HG03175 (cell line): Measurements from ENCODE around the gene TNFSF15.
"Not testable (repeated sequence)": the region's sequence is repeated elsewhere in the genome, so short reads cannot be mapped to it uniquely, and the experiment has no call there.

Experiments
- ATAC-seq: cut with Tn5 transposase; IDR thresholded peaks from one replicate; pipeline ENCODE4 v1.9.1; 2021; ENCODE audit warnings: mild to moderate bottlenecking, moderate library complexity; ENCODE audit not compliant: unreplicated experiment

The TNFSF15 gene

DNA sequence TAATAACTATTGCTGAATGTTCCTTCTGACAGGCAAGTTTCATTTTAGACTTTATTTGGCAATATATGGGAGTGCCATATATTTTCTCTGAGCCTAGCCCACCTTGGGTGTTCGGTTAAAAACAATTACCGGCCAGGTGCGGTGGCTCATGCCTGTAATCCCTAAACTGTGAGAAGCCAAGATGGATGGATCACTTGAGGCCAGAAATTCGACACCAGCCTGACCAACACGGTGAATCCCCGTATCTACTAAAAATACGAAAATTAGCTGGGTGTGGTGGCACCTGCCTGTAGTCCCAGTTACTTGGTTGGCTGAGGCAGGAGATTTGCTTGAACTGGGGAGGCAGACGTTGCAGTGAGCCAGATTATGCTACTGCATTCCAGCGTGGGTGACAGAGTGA is 47.9 kb downstream of the TNFSF15 start:
- ATAC-seq = no peak

DNA sequence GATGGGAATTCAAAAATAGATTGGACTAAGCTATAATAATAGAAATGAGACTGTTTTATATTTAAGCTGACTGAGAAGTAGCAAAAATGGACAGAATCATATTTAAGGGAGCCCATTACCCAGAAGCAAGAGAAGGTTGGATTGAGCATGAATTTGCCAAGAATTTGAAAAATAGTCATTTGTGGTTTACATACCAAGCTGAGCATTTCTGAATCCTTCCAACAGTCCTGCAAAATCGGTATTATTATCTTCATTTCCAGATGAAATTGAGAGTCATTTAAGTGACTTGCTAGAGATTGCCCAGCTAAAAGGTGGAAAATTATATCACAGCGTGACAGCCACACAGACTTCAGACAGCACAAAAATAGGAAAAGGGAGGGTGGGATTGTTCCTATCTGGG is 48.4 kb downstream of the TNFSF15 start:
- no peak for ATAC-seq

DNA sequence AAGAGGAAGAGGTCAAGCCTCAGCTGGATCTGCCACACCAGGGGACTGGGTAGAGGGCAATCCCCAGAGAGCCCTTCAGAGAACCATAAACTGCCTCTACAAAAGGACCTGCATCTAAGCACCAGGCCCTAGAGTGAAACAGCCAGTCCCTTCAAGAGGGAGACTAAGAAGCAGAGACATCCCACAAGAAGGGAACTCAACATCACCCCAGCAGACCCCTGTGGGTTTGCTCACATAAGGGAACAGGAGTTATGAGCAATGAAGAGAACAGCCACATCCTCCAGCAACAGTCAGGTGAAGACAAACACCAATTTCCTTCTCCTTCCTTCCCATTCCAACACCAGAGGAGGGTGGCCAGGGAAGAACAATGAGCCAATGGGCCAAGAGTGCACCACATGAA is 48.9 kb downstream of the TNFSF15 start:
- no peak for ATAC-seq

DNA sequence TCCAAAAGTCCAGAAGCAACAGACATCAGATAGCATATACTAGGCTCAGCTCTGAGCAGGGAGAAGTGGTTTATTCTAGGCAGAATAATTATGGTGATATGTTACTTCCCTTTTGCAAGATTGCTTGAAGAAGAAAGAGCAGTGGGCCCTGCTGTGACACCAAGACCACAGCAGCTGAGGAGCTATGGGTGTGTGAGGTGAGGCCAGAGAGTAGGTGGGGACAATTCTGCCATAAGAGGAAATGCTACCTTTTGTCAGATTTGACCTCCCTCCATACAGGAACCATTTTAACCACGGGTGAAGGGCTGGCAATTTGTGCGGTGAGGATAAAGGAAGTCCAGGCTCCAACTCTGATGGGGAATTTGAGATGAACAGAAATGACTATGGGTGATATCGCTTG is 51.3 kb downstream of the TNFSF15 start:
- peak; percentile 91 for ATAC-seq

DNA sequence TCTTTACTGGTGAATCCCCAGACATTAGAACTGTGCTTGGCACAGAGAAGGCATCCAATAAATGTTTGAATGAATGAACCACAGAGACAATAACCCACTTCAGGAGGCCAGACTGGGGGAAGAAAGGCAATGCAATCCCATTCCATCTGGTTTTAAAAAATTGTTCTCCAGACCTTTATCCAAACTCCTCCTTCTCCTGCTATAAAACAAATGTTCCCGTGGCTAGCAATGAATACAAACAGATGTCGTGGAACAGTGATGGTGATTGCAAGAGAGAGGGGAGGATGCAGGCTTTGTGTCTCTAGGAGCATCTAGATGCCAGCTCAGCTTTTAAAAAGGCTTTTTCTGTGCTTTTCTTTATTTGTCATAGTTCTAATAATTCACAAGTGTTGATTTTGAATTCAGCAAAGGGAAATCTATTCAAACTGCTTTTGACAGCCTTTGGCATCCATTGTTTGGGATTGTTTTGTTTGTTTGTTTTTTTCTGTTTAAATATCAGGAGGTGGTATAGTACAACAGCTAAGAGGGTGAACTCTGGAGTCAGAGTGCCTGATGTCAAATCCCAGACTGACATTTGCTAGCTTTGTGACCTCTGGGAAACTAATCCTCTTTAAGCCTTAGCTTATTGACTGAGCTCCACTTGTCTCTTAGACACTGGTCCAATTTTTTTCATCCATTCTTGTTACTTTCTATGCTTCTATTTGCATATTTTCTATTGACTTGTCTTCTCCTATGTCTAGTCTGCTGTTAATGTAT is 59.1 kb downstream of the TNFSF15 start:
- no peak for ATAC-seq

DNA sequence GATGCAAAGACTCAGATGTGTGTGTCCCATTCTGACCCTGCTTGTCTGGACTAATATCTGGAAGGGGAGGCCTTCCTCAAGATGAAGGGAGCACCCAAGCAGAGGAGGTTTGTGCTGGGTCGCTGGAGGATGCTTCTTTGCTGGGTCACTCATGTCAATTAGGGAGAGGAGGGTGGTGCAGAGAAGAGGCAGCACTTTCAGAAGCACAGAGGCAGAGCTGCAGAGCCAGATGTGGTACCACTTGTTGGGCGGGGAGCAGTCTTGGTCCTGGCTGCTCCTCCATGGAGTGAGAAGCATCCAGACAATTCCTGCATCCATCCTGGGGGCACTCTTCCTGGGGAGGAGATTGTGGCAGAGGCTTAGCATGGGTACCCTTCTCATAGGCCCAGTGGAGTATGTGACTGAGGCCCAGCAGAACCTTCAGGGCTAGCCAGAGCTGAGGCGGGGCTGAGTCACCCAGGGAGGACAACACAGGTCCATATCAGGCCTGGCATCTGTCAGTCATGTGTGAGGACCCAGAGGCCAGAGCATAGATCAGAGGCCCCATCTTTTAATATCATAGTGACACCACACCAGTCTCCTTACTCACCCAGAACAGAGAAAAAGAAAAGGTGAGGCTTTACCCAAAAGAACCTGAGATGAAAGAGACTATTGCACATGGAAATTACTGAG is 59.8 kb downstream of the TNFSF15 start:
- no peak for ATAC-seq

DNA sequence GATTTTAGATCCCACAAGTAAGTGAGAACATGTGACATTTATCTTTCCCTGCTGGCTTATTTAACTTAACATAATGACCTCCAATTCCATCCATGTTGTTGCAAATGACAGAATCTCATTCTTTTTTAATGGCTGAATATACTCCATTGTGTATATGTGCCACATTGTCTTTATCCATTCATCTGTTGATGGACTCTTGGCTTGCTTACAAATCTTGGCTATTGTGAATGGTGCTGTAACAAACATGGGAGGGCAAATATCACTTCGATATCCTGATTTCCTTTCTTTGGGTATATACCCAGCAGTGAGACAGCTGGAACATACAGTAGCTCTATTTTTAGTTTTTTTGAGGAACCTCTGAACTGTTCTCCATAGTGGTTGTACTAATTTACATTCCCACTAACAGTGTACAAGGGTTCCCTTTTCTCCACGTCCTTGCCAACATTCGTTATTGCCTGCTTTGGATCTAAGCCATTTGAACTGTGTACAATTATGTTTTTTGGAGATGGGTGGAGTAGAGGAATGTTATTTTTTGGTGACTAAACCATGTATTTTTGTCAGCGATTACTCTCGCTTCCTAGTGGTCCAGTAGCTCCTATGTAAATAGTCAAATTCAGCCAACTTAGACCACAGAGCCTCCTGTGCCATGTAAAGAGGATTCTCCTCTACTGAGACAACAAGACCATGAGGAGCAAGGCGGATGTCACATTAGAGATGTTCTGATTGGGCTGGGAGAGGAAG is 60.6 kb downstream of the TNFSF15 start:
- ATAC-seq = no peak

DNA sequence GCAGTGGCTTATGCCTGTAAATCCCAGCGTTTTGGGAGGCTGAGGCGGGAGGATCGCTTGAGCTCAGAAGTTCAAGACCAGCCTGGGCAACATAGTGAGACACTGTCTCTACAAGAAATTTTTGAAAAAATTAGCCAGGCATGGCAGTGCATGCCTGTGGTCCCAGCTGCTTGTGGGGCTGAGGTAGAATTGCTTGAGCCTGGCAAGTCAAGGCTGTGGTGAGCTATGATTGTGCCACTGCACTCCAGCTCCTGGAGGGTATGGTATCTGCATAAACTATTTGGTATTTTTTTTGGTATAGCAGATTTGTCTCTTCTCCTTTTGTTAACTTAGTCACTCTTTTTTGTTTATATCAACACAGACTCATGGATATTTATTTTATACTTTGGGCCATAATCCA is 62.4 kb downstream of the TNFSF15 start:
- ATAC-seq = no peak

DNA sequence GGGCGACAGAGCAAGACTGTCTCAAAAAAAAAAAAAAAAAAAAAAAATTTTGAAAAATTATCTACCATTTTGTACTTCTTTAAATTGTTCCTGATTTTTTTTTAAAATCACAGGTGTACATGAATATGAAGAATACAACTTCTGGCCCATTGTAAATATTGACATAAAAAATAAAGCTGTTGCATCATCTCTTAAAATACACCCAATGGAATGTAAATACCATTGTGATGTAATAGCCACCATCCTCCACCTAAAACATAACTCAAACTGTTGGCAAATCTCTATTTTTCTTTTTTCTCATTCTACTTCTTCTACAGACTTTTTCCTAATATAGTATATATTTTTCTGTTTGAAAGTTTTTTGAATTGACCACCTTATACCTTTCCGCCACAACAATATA is 62.9 kb downstream of the TNFSF15 start:
- no peak for ATAC-seq

DNA sequence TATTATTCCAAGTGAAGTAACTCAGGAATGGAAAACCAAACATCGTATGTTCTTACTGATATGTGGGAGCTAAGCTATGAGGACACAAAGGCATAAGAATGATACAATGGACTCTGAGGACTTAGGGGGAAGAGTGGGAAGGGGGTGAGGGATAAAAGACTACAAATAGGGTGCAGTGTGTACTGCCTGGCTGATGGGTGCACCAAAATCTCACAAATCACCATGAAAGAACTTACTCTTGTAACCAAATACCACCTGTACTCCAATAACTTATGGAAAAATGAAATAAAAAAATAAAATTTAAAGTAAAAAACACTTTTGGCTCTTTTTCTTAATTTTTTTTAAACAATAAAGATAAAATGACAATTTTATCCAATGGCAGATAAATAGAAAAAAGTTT is 64.3 kb downstream of the TNFSF15 start:
- not testable (repeated sequence) for ATAC-seq

DNA sequence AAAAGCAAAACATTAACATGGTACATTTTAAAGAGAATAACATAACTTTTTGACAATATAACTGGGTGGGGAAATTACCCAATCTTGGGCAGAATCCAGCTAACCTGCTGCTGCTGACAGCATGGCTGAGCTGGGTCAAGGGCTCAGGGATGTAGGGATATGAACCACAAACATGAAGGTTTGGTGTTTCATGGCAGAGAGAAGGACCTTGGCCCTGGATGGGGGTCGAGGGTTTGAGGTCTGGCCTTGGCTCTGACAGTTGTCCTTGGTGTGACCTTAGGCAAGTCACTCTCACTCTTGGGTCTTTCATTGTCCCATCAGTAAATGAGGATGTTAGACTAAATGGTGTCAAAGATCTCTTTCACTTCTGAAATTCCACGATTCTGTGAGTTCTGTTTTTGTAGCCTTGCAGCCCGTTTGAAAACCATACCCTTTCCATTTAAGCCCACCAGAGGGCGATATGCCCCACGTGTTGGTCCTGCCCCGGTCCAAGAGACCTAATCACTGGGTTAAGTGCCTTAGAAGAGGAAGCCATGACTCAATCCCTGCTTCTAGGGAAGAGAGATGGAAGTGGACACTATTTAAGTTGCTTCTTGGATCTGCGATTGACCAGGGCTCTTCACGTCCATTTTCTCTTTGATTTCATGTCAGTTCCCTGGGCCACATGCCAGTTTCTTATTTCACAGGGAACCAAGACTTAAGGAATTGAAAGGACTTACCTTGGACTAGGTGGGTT is 67.1 kb downstream of the TNFSF15 start:
- peak; percentile 67 for ATAC-seq

DNA sequence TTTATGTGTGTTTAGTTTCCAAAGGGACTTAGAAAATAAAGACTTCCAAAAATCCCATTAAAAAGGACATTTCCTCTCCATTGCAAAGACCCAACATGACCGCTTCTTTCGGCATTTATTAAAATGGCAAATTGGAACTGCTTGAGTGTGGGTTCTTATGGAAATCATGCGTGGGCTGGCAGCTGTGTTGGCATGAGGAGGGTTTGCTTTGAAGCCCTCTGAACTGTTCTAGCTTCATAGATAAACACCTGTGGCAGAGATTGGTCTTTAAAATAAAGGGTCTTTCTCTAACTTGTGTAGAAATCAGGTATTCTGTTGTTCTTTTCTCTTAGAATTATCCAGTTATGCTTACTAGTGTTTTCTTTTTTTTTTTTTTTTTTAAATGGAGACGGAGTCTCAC is 68.0 kb downstream of the TNFSF15 start:
- no peak for ATAC-seq

DNA sequence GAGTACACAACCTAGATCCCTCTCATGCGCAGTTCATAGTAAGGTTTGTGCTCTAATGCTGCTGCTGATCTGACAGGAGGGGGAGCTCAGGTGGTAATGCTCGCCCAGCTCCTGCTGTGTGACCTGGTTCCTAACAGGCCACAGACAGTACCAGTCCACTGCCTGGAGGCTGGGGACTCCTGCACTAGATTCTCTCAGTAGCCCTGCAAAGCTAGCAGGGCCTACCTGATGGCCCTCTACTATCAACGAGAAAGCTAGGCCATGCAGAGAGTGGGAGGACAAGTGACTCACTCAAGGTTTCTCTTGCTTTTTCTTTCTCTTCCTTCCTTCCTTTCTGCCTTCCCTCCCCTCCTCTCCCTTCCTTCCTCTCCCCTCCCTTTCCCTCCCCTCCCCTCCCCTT is 68.7 kb downstream of the TNFSF15 start:
- ATAC-seq = no peak

DNA sequence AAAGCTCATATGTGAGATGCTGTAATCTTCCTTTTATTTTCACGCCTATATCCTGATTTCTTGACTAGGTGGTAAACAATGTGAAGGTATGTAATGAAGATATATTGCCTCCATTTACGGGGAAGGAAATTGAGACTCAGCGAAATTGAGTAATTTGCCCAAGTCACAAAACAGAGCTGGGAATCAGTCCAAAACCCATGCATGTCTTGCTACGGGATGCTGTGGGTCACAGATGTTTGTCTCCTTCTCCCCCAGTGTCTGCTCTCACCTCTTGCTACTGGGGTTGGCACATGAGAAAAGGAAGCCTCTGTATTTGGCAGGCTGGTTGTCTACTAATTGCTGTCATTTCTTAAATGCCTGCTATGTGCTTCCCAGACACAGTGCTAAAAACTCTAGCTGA is 70.1 kb downstream of the TNFSF15 start:
- ATAC-seq = no peak

DNA sequence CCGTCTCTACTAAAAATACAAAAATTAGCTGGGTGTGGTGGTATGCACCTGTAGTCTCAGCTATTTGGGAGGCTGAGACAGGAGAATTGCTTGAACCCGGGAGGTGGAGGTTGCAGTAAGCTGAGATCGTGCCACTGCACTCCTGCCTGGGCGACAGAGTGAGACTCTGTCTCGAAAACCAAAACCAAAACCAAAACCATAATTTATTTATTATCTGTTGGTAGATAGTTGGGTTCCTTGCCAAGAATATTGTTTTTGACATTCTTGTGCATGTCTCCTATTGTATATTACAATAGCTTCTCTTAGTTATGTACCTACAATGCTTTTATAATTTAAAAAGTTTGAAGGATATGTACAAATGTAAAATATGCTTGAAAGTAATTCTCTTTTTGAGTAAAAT is 70.7 kb downstream of the TNFSF15 start:
- ATAC-seq = not testable (repeated sequence)
